B cell (primary cell): ENCODE results near the gene GPR78. TPM values are rescaled to one million over a fixed set of nuclear protein-coding genes. Genes with fewer than 3 reads are reported as not detected.

Experiments
- ATAC-seq: fragments of 200-7000 bp; cut with Tn5 transposase; one replicate; pipeline ENCODE4 v1.10.0; 2021; ENCODE audit warnings: low read depth, mild to moderate bottlenecking, moderate number of reproducible peaks, moderate library complexity
- CTCF ChIA-PET: fragments of 350-600 bp; sonication (Branson Sonifier 250); formaldehyde crosslinking; loops from one replicate; lab custom pipeline; 2021; ENCODE audit warnings: antibody characterized with exemption, inconsistent platforms; lab: Charles Lee
- POLR2A ChIA-PET: fragments of 350-600 bp; sonication (Branson Sonifier 250); formaldehyde crosslinking; loops from one replicate; lab custom pipeline; 2021; ENCODE audit warnings: antibody characterized with exemption; lab: Charles Lee
- DNase-seq: peaks from one replicate; pipeline ENCODE4 v3.0.0; 2013
- H2AFZ ChIP-seq: 2 replicates; pipeline ENCODE4 v1.6.1; 2012; ENCODE audit warnings: mild to moderate bottlenecking, low read depth, low read length; ENCODE audit not compliant: insufficient read depth, poor library complexity, severe bottlenecking
- H3K27ac ChIP-seq, 2 donors: 1 replicate in 1 of 2; 2 replicates in 1 of 2; pipeline ENCODE4 v1.5.1; 2012 to 2013; ENCODE audit warnings: low read length in 2 of 2, mild to moderate bottlenecking in 2 of 2, moderate library complexity in 1 of 2
- H3K27me3 ChIP-seq, 4 experiments: fragments of 200-600 bp in 1 of 4; sonication (generic) in 1 of 4; replicated peaks in 1 of 4; 1 replicate in 2 of 4; 2 replicates in 2 of 4; pipeline versions ENCODE4 v1.6.1 to v1.7.0; 2013 to 2016; ENCODE audit warnings: low read length in 3 of 4, mild to moderate bottlenecking in 2 of 4, mixed read lengths in 1 of 4, moderate library complexity in 1 of 4; ENCODE audit not compliant: insufficient read depth in 4 of 4, control insufficient read depth in 3 of 4; ENCODE audit errors: control extremely low read depth in 1 of 4
- H3K36me3 ChIP-seq, 2 experiments: replicated peaks in 1 of 2; 1 replicate in 1 of 2; 2 replicates in 1 of 2; pipeline versions ENCODE4 v1.6.1 to v1.7.1; 2013; ENCODE audit warnings: low read length in 1 of 2; ENCODE audit not compliant: insufficient read depth in 2 of 2, control insufficient read depth in 1 of 2; ENCODE audit errors: control extremely low read depth in 1 of 2, extremely low read depth in 1 of 2
- H3K4me1 ChIP-seq, 2 donors: fragments of 200-600 bp in 1 of 2; sonication (generic) in 1 of 2; 1 replicate in 1 of 2; 2 replicates in 1 of 2; pipeline versions ENCODE4 v1.5.1 to v1.6.1; 2013 to 2017; ENCODE audit warnings: low read length in 2 of 2; ENCODE audit not compliant: control insufficient read depth in 2 of 2, insufficient read depth in 2 of 2
- H3K4me2 ChIP-seq: replicated peaks from 2 replicates; pipeline ENCODE3; 2012; ENCODE audit warnings: mild to moderate bottlenecking, low read depth, low read length; ENCODE audit not compliant: poor library complexity, severe bottlenecking
- H3K4me3 ChIP-seq, 5 experiments: fragments of 200-600 bp in 1 of 5; sonication (generic) in 1 of 5; 1 replicate in 3 of 5; 2 replicates in 2 of 5; pipeline versions ENCODE4 v1.5.1 to v1.7.0; 2011 to 2016; ENCODE audit warnings: low read length in 4 of 5, mild to moderate bottlenecking in 4 of 5, low read depth in 2 of 5, control low read depth in 1 of 5, moderate library complexity in 1 of 5; ENCODE audit not compliant: insufficient read depth in 1 of 5; ENCODE audit errors: control extremely low read depth in 1 of 5, extremely low read depth in 1 of 5
- H3K79me2 ChIP-seq: fragments of 200-600 bp; sonication (generic); one replicate; pipeline ENCODE4 v1.6.0; 2016; ENCODE audit warnings: low read length; ENCODE audit not compliant: control insufficient read depth, insufficient read depth
- H3K9ac ChIP-seq: fragments of 200-600 bp; sonication (generic); 2 replicates; pipeline ENCODE4 v1.6.1; 2017; ENCODE audit warnings: mild to moderate bottlenecking, low read length, moderate library complexity
- H3K9me3 ChIP-seq, 3 donors: one replicate each; pipeline versions ENCODE4 v1.6.1 to v1.7.1; 2013; ENCODE audit warnings: low read length in 2 of 3; ENCODE audit not compliant: control insufficient read depth in 2 of 3, insufficient read depth in 1 of 3; ENCODE audit errors: control extremely low read depth in 1 of 3
- H4K20me1 ChIP-seq: 2 replicates; pipeline ENCODE4 v1.6.0; 2012; ENCODE audit warnings: mild to moderate bottlenecking, low read length; ENCODE audit not compliant: insufficient read depth, control insufficient read depth, poor library complexity, severe bottlenecking
- H3K27ac Mint-ChIP-seq: one replicate; pipeline ENCODE4 v1.8.0; 2021; ENCODE audit warnings: mixed read lengths
- H3K27me3 Mint-ChIP-seq: one replicate; pipeline ENCODE4 v1.8.0; 2021; ENCODE audit warnings: mixed read lengths
- H3K4me1 Mint-ChIP-seq: one replicate; pipeline ENCODE4 v1.8.0; 2021; ENCODE audit warnings: mixed read lengths
- H3K4me3 Mint-ChIP-seq: one replicate; pipeline ENCODE4 v1.8.0; 2021; ENCODE audit warnings: mixed read lengths
- H3K9me3 Mint-ChIP-seq: one replicate; pipeline ENCODE4 v1.8.0; 2022; ENCODE audit warnings: mixed read lengths; ENCODE audit not compliant: insufficient read depth
- CTCF ChIP-seq: fragments of 200-600 bp; IDR thresholded peaks from one replicate; pipeline ENCODE4 v1.8.0; 2022; ENCODE audit warnings: antibody characterized with exemption, mild to moderate bottlenecking
- EZH2 ChIP-seq: IDR thresholded peaks from 2 replicates; pipeline ENCODE4 v1.6.1; 2012; ENCODE audit warnings: borderline replicate concordance, low read depth, mild to moderate bottlenecking, moderate library complexity, low read length; ENCODE audit not compliant: insufficient read depth, poor library complexity, severe bottlenecking
- WGBS: methylation state at CpG from one replicate; pipeline ENCODE4 v1.1.5; 2013; ENCODE audit warnings: missing lambda C conversion rate; ENCODE audit not compliant: insufficient coverage; 5-methylcytosine and 5-hydroxymethylcytosine counted together
- intact Hi-C: fragments of 100-400 bp; cut with micrococcal nuclease; formaldehyde crosslinking; loops from one replicate; pipeline ENCODE4 v1.10.0; 2022
- polyA plus RNA-seq: library from polyadenylated mRNA; depleted of rRNA; stranded (reverse); fragments of >200 nt; gene quantifications from 2 replicates; pipeline ENCODE4 v1.2.3, GENCODE V29; 2012
- total RNA-seq, 2 donors: library from RNA; stranded (reverse); fragments of 120-200 nt in 1 of 2; gene quantifications; 1 replicate in 1 of 2; 2 replicates in 1 of 2; pipeline versions ENCODE4 v1.2.3 to v1.2.4, GENCODE V29; 2013 to 2022

The GPR78 gene
- total and polyA plus RNA-seq, 2 donors (not counting 1 experiment from before 2014, with no cell fraction given) = not detected

- H3K27me3 ChIP-seq = peaks cover 0 to 3% (median 0%) of the 10 kb centered on the region in 4 experiments
- CTCF ChIA-PET = no interaction called here
Observed at GRCh38 chr4:8577046-8577445, 3.1 kb upstream of the GPR78 start.

GRCh38 chr4:8577972-8578371 lies 2.2 kb upstream of the GPR78 start:
- no peak overlapping the region for H3K4me3 Mint-ChIP-seq
- H3K27ac Mint-ChIP-seq = no peak overlapping the region
- TF ChIP-seq EZH2 (no peak), CTCF (no peak)
- Histone ChIP-seq H3K9ac (no peak overlapping the region), H2AFZ (no peak overlapping the region), H3K4me2 (no peak overlapping the region), H3K27ac (no peak overlapping the region), H3K36me3 (no peaks in the 10 kb centered on the region), H3K4me1 (no peaks in the 10 kb centered on the region), H4K20me1 (no peaks in the 10 kb centered on the region), H3K79me2 (no peaks in the 10 kb centered on the region), H3K4me3 (no peak overlapping the region), H3K9me3 (peaks cover 0 to 20% (median 0%) of the 10 kb centered on the region in 3 donors), H3K27me3 (peaks cover 0 to 3% (median 0%) of the 10 kb centered on the region in 4 experiments)
- intact Hi-C loops = no loop called here
- peaks cover 17% of the 10 kb centered on the region for H3K27me3 Mint-ChIP-seq
- no peak for DNase-seq
- H3K9me3 Mint-ChIP-seq = no peaks in the 10 kb centered on the region
- 80% methylated on average over 2 of the region's 4 CpGs for WGBS
- ChIA-PET CTCF (no interaction called here), POLR2A (no interaction called here)
- no peaks in the 10 kb centered on the region for H3K4me1 Mint-ChIP-seq
- ATAC-seq = no peak

More at GRCh38 chr4:8577046-8577445, 3.1 kb upstream of the GPR78 start:
- Histone ChIP-seq H3K9ac (no peak overlapping the region), H3K79me2 (no peaks in the 10 kb centered on the region), H3K27ac (no peak overlapping the region), H4K20me1 (no peaks in the 10 kb centered on the region), H3K4me2 (no peak overlapping the region), H3K36me3 (no peaks in the 10 kb centered on the region), H3K4me3 (no peak overlapping the region), H3K4me1 (no peaks in the 10 kb centered on the region), H2AFZ (no peak overlapping the region), H3K9me3 (peaks cover 0 to 20% (median 0%) of the 10 kb centered on the region in 3 donors)
- POLR2A ChIA-PET = no interaction called here
- H3K4me3 Mint-ChIP-seq = no peak overlapping the region
- H3K27ac Mint-ChIP-seq = no peak overlapping the region
- 84% methylated on average over 8 of the region's 8 CpGs for WGBS
- DNase-seq (no peak), ATAC-seq (no peak)
- H3K4me1 Mint-ChIP-seq = no peaks in the 10 kb centered on the region
- no peaks in the 10 kb centered on the region for H3K9me3 Mint-ChIP-seq
- intact Hi-C loops = no loop called here
- peaks cover 14% of the 10 kb centered on the region for H3K27me3 Mint-ChIP-seq
- TF ChIP-seq CTCF (no peak), EZH2 (no peak)
